OCI-LY1 (cell line): ENCODE results near the gene NSUN3.

Experiments used
- H2AFZ ChIP-seq: fragments of 200-600 bp; sonication (generic), shearing (Covaris generic); 2 replicates; pipeline ENCODE4 v1.6.0; 2014; ENCODE audit warnings: antibody characterized with exemption, mild to moderate bottlenecking, low read length
- H3F3A ChIP-seq: fragments of 200-600 bp; sonication (generic), shearing (Covaris generic); 2 replicates; pipeline ENCODE4 v1.6.0; 2014; ENCODE audit warnings: mild to moderate bottlenecking, antibody characterized with exemption, low read length, moderate library complexity; ENCODE audit not compliant: insufficient read depth
- H3K27ac ChIP-seq: fragments of 200-600 bp; sonication (generic); 2 replicates; pipeline ENCODE4 v1.5.1; 2014; ENCODE audit warnings: low read length, mixed run types, mild to moderate bottlenecking, low read depth; ENCODE audit not compliant: poor library complexity, severe bottlenecking
- H3K27me3 ChIP-seq: fragments of 200-600 bp; sonication (generic); 2 replicates; pipeline ENCODE4 v1.6.0; 2014; ENCODE audit warnings: antibody characterized with exemption, mild to moderate bottlenecking, low read length, moderate library complexity; ENCODE audit not compliant: insufficient read depth
- H3K36me3 ChIP-seq: fragments of 200-600 bp; sonication (generic); 2 replicates; pipeline ENCODE4 v1.6.1; 2014; ENCODE audit warnings: mild to moderate bottlenecking, antibody characterized with exemption, low read length, moderate library complexity, mixed read lengths; ENCODE audit not compliant: insufficient read depth
- H3K4me1 ChIP-seq: fragments of 200-600 bp; sonication (generic); 2 replicates; pipeline ENCODE4 v1.5.1; 2014; ENCODE audit warnings: mild to moderate bottlenecking, low read length, moderate library complexity; ENCODE audit not compliant: insufficient read depth, severe bottlenecking
- H3K4me2 ChIP-seq: fragments of 200-600 bp; sonication (generic), shearing (Covaris generic); 2 replicates; pipeline ENCODE4 v1.6.1; 2014; ENCODE audit warnings: low read length
- H3K4me3 ChIP-seq: fragments of 200-600 bp; sonication (generic); 2 replicates; pipeline ENCODE4 v1.5.1; 2014; ENCODE audit warnings: low read length, low read depth, mild to moderate bottlenecking, mixed read lengths; ENCODE audit not compliant: poor library complexity, severe bottlenecking
- H3K79me2 ChIP-seq: fragments of 200-600 bp; shearing (Covaris generic); 2 replicates; pipeline ENCODE4 v1.6.1; 2016; ENCODE audit warnings: mixed run types, low read length, mixed read lengths; ENCODE audit not compliant: insufficient read depth
- H3K9ac ChIP-seq: fragments of 200-600 bp; sonication (generic), shearing (Covaris generic); 2 replicates; pipeline ENCODE4 v1.6.1; 2014; ENCODE audit warnings: mild to moderate bottlenecking, low read length, mixed read lengths
- H3K9me2 ChIP-seq: fragments of 200-600 bp; sonication (generic), shearing (Covaris generic); 2 replicates; pipeline ENCODE4 v1.6.1; 2014; ENCODE audit warnings: low read depth, mild to moderate bottlenecking, low read length, mixed read lengths
- H3K9me3 ChIP-seq: fragments of 200-600 bp; shearing (Covaris generic); 2 replicates; pipeline ENCODE4 v1.6.1; 2014; ENCODE audit warnings: low read length, mixed read lengths
- H4K20me1 ChIP-seq: fragments of 200-600 bp; sonication (generic), shearing (Covaris generic); 2 replicates; pipeline ENCODE4 v1.6.0; 2016; ENCODE audit warnings: mild to moderate bottlenecking, low read length; ENCODE audit not compliant: insufficient read depth
- EZH2 ChIP-seq: fragments of 200-600 bp; sonication (generic), shearing (Covaris generic); IDR thresholded peaks from 2 replicates; pipeline ENCODE4 v1.8.0; 2017; ENCODE audit warnings: borderline replicate concordance, mixed run types, mild to moderate bottlenecking, antibody characterized with exemption, low read length, moderate library complexity, mixed read lengths
- TF ChIP-seq, protein P1 (sequence below): fragments of 200-600 bp; sonication (generic), shearing (Covaris generic); IDR thresholded peaks from 2 replicates; pipeline ENCODE4 v1.5.1; 2017; ENCODE audit warnings: mild to moderate bottlenecking, antibody characterized with exemption, low read length, moderate library complexity, mixed read lengths

The NSUN3 gene

DNA sequence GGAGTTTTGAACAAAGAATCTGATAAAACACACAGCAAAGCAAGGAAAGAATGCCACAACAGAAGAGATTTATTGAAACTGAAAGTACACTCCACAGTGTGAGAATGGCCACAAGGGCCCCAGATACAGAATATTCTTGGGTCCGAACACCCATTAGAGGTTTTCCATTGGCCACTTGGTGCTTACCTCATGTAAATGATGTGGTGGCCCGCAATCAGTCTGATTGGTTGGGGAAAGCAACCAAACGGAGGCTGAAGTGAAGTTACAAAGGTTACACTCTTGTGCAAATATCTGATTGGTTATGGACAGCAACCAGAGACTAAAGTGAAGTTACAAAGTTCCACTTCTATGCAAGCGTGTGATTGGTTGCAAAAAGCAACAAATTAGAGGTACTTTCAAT is 20.4 kb downstream of the NSUN3 start:
- Histone ChIP-seq H3K79me2 (no peaks in the 10 kb centered on the region), H3K4me1 (no peaks in the 10 kb centered on the region)

DNA sequence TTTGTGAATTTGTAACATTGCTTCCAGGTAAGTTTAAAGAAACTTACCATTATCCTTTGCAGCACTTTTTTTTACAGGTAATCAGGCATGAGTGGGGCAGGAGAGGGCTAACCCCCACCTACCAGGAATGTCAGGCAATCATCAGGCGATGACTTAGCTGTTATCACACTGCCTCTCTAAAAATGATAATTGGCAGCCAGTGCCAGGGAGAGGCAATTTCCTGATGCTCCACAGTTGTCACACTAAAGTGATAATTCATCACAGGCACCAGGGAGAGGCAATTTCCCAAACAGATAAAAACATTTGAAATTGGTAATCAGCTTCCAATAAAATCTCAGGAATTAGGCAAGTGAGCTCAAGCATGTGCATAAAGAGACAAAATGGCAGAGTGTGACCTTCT is 26.3 kb downstream of the NSUN3 start:
- Histone ChIP-seq H3F3A (no peaks in the 10 kb centered on the region), H3K4me3 (no peak overlapping the region), H3K9me3 (no peaks in the 10 kb centered on the region), H2AFZ (no peak overlapping the region), H3K79me2 (no peaks in the 10 kb centered on the region), H3K36me3 (peaks cover 26% of the 10 kb centered on the region), H3K9ac (no peak overlapping the region), H3K4me1 (no peaks in the 10 kb centered on the region), H3K27me3 (no peaks in the 10 kb centered on the region), H4K20me1 (no peaks in the 10 kb centered on the region), H3K27ac (no peak overlapping the region), H3K9me2 (no peaks in the 10 kb centered on the region), H3K4me2 (no peak overlapping the region)
- TF ChIP-seq, protein P1, sequence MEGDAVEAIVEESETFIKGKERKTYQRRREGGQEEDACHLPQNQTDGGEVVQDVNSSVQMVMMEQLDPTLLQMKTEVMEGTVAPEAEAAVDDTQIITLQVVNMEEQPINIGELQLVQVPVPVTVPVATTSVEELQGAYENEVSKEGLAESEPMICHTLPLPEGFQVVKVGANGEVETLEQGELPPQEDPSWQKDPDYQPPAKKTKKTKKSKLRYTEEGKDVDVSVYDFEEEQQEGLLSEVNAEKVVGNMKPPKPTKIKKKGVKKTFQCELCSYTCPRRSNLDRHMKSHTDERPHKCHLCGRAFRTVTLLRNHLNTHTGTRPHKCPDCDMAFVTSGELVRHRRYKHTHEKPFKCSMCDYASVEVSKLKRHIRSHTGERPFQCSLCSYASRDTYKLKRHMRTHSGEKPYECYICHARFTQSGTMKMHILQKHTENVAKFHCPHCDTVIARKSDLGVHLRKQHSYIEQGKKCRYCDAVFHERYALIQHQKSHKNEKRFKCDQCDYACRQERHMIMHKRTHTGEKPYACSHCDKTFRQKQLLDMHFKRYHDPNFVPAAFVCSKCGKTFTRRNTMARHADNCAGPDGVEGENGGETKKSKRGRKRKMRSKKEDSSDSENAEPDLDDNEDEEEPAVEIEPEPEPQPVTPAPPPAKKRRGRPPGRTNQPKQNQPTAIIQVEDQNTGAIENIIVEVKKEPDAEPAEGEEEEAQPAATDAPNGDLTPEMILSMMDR: no peak
- TF ChIP-seq EZH2: no peak

More for the DNA sequence above, 20.4 kb downstream of the NSUN3 start:
- Histone ChIP-seq H3K9ac (no peak overlapping the region), H3K4me2 (no peak overlapping the region), H3K9me2 (no peaks in the 10 kb centered on the region), H3K4me3 (no peak overlapping the region), H3K27ac (no peak overlapping the region), H3K27me3 (no peaks in the 10 kb centered on the region), H3K9me3 (no peaks in the 10 kb centered on the region), H3K36me3 (peaks cover 13% of the 10 kb centered on the region), H2AFZ (no peak overlapping the region), H3F3A (no peaks in the 10 kb centered on the region), H4K20me1 (no peaks in the 10 kb centered on the region)
- TF ChIP-seq, protein P1: no peak
- no peak for TF ChIP-seq EZH2

DNA sequence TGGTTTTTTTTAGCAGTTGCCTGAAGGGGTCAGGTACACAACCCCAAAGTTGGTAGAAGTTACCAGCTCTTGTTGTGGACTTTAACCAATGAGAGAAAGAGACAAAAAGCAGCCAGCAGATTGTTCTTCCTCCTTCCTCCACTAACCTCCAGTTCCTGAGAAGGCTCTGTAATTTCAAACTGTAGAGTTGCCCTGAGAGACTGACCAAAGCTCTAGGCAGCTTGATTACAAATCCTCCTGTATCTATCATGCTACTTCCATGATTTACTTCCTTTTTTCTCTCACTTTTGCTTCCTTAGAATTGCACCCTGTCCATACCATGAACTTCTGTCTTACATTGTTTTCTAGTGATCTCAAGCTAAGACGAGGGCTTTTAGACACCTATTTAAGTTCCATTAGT is 29.2 kb downstream of the NSUN3 start:
- H3K9me2 ChIP-seq: no peaks in the 10 kb centered on the region
- no peak for TF ChIP-seq EZH2
- TF ChIP-seq, protein P1: no peak
- no peak overlapping the region for H3K27ac ChIP-seq
- H3K4me1 ChIP-seq: no peaks in the 10 kb centered on the region
- no peaks in the 10 kb centered on the region for H4K20me1 ChIP-seq
- H3K27me3 ChIP-seq: no peaks in the 10 kb centered on the region
- H3F3A ChIP-seq: no peaks in the 10 kb centered on the region
- no peaks in the 10 kb centered on the region for H3K79me2 ChIP-seq
- peaks cover 23% of the 10 kb centered on the region; the same call in 1 of the 2 replicates for H3K36me3 ChIP-seq
- H2AFZ ChIP-seq: no peak overlapping the region
- no peak overlapping the region for H3K4me3 ChIP-seq
- no peak overlapping the region for H3K9ac ChIP-seq
- no peak overlapping the region for H3K4me2 ChIP-seq
- no peaks in the 10 kb centered on the region for H3K9me3 ChIP-seq
